GM13977 (cell line): ENCODE data around the gene DDIT3.
"Not testable (repeated sequence)": the region's sequence is repeated elsewhere in the genome, so short reads cannot be mapped to it uniquely, and the experiment has no call there.

ENCODE experiments used
- DNase-seq: peaks from one replicate; pipeline ENCODE4 v3.0.0; 2012; ENCODE audit warnings: low spot score
- in situ Hi-C: fragments of 300-500 bp; cut with MboI; formaldehyde crosslinking; loops from one replicate; pipeline ENCODE4 v1.12.0; 2022; ENCODE audit warnings: low sequenced_read_pairs, low pct_unique_long_range_greater_than_20kb, mixed read lengths, inconsistent platforms; ENCODE audit not compliant: unreplicated experiment
- TF ChIP-seq, protein P1 (sequence below): IDR thresholded peaks from 2 replicates; pipeline ENCODE4 v1.5.1; 2012; ENCODE audit warnings: mild to moderate bottlenecking, control low read depth; ENCODE audit not compliant: insufficient read depth; ENCODE audit errors: extremely low read depth, missing control alignments

DDIT3 gene

DNA sequence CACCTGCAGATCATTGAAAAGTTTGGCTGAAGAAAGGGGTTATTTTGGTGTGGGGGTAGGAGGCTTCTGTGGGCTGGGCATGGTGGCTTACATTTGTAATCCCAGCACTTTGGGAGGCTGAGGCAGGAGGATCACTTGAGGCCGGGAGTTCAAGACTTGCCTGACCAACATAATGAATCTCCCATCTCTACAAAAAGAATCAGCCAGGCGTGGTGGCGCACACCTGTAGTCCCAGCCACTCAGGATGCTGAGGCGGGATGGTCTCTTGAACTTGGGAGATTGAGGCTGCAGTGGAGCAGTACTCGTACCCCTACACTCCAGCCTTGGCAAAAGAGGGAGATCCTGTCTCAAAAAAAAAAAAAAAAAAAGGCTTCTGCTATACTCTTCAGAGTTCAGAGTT lies 7.0 kb downstream of the DDIT3 start:
- in situ Hi-C loops = no loop called here
- TF ChIP-seq, protein P1, sequence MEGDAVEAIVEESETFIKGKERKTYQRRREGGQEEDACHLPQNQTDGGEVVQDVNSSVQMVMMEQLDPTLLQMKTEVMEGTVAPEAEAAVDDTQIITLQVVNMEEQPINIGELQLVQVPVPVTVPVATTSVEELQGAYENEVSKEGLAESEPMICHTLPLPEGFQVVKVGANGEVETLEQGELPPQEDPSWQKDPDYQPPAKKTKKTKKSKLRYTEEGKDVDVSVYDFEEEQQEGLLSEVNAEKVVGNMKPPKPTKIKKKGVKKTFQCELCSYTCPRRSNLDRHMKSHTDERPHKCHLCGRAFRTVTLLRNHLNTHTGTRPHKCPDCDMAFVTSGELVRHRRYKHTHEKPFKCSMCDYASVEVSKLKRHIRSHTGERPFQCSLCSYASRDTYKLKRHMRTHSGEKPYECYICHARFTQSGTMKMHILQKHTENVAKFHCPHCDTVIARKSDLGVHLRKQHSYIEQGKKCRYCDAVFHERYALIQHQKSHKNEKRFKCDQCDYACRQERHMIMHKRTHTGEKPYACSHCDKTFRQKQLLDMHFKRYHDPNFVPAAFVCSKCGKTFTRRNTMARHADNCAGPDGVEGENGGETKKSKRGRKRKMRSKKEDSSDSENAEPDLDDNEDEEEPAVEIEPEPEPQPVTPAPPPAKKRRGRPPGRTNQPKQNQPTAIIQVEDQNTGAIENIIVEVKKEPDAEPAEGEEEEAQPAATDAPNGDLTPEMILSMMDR = no peak
- no peak for DNase-seq

DNA sequence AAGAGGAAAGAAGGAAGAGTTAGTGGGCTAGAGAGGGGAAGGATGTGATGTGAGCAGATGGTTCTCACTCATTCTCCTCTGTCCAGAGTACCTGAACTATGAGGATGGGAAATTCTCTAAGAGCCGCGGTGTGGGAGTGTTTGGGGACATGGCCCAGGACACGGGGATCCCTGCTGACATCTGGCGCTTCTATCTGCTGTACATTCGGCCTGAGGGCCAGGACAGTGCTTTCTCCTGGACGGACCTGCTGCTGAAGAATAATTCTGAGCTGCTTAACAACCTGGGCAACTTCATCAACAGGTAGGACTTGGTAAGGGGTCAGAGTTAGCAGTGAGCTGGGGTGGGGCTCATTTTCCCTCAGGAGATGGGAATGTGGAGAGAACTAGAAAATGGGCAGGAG lies 7.6 kb downstream of the DDIT3 start:
- TF ChIP-seq, protein P1 = no peak
- no peak for DNase-seq
- in situ Hi-C loops = no loop called here

DNA sequence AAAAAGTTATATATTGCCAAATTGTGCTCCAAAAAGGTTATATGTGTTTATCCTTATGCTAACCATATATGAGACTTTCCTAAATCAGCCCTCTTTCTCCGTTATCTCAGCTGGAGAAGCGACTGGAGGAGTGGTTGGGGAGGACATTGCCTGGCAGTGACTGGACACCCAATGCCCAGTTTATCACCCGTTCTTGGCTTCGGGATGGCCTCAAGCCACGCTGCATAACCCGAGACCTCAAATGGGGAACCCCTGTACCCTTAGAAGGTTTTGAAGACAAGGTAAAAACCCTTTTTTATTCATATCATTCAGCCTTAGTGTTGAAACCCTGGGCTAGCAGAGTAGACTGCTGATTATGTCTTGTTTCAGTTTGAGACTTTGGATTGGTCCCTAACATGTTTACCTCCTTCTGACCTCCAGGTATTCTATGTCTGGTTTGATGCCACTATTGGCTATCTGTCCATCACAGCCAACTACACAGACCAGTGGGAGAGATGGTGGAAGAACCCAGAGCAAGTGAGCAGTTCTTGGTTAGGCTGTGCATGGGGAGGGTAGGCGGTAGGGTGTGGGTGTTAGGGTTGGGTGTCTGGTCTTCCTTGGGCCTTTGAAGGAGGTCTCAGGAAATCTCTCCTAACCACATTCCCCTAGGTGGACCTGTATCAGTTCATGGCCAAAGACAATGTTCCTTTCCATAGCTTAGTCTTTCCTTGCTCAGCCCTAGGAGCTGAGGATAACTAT lies 8.6 kb downstream of the DDIT3 start:
- DNase-seq = no peak
- in situ Hi-C loops = no loop called here
- TF ChIP-seq, protein P1 = no peak

DNA sequence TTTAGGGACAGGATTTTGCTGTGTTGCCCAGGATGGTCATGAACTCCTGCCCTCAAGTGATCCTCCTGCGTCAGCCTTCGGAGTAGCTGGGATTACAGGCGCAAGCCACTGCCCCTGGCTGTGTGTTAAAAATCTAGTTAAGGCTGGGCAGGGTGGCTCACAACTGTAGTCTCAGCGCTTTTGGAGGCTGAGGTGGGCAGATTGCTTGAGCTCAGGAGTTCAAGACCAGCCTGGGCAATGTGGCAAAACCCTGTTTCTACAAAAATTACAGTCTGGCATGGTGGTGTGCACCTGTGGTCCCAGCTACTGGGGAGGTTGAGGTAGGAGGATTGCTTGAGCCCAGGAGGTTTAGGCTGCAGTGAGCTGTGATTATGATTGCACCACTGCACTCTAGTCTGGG lies 9.2 kb downstream of the DDIT3 start:
- TF ChIP-seq, protein P1 = no peak
- in situ Hi-C loops = no loop called here
- DNase-seq = no peak

DNA sequence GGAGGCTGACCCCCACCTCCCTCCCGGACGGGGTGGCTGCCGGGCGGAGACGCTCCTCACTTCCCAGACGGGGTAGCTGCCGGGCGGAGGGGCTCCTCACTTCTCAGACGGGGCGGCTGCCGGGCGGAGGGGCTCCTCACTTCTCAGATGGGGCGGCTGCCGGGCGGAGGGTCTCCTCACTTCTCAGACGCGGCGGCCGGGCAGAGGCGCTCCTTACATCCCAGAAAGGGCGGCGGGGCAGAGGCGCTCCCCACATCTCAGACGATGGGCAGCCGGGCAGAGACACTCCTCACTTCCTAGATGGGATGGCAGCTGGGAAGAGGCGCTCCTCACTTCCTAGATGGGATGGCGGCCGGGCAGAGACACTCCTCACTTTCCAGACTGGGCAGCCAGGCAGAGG lies 12.5 kb downstream of the DDIT3 start:
- DNase-seq, in situ Hi-C loops: not testable (repeated sequence)

DNA sequence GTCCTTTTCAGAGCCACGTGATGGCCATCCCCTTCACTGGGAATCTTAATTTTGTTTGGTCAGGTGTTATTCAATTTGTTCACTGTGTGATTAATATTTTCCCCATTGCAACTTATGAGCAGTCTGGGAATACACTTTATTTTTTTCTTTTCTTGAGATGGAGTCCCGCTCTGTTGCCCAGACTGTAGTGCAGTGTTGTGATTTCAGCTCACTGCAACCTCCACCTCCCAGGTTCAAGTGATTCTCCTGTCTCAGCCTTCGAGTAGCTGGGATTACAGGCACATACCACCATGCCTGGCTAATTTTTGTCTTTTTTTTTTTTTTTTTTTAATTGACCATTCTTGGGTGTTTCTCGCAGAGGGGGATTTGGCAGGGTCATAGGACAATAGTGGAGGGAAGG lies 13.8 kb downstream of the DDIT3 start:
- DNase-seq, in situ Hi-C loops: not testable (repeated sequence)

DNA sequence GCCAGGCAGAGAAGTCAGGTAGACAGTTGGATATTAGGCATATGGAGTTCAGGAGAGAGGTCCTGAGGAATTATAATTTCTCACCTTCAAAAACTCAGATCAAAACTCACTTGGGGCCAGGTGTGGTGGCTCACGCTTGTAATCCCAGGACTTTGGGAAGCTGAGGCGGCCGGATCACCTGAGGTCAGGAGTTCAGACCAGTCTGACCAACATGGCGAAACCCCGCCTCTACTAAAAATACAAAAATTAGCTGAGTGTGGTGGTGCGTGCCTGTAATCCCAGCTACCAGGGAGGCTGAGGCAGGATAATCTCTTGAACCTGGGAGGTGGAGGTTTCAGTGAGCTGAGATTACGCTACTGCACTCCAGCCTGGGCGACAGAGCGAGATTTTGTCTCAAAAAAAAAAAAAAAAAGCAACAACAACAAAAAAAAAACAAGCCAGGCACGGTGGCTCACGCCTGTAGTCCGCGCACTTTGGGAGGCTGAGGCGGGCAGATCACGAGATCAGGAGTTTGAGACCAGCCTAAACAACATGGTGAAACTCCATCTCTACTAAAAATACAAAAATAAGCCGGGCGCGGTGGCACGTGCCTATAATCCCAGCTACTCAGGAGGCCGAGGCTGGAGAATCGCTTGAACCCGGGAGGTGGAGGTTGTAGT lies 17.9 kb downstream of the DDIT3 start:
- in situ Hi-C loops, DNase-seq: not testable (repeated sequence)

DNA sequence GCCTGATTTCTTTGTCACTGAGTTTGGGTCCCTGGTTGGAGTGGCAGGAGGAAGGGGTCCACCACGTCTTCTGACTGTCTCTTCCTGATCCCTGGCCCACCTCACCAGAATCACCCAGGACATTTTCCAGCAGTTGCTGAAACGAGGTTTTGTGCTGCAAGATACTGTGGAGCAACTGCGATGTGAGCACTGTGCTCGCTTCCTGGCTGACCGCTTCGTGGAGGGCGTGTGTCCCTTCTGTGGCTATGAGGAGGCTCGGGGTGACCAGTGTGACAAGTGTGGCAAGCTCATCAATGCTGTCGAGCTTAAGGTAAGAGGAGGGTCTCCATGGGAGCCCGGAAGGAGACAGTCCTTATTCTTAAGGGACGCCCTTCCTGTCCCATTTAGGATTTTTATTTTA lies 20.1 kb downstream of the DDIT3 start:
- in situ Hi-C loops = no loop called here
- DNase-seq = no peak
- TF ChIP-seq, protein P1 = no peak
